ENCODE results near the gene PIK3C2G. TPM values are rescaled to one million over a fixed set of nuclear protein-coding genes. Genes with fewer than 3 reads are reported as not detected.

The PIK3C2G gene
- polyA plus RNA-seq, 3 donors: not detected

GRCh38 chr12:18302809-18303430 lies 41.6 kb downstream of the PIK3C2G start:
- no peak overlapping the region for H3K4me3 Mint-ChIP-seq
- Histone ChIP-seq H4K20me1 (ENCODE audit: insufficient read depth, low read length) (no peaks in the 10 kb centered on the region), H2AFZ (ENCODE audit: insufficient read depth, low read depth, low read length, poor library complexity, severe bottlenecking) (no peak overlapping the region), H3K27ac (ENCODE audit: low read depth in 1 of 2, low read length in 2 of 2) (no peak overlapping the region), H3K4me1 (ENCODE audit: control insufficient read depth in 1 of 2, insufficient read depth in 2 of 2, low read length in 2 of 2) (no peaks in the 10 kb centered on the region), H3K9ac (ENCODE audit: insufficient read depth, low read length, poor library complexity, severe bottlenecking) (no peak overlapping the region), H3K4me3 (replicated peaks in 1 of 3; ENCODE audit: low read depth in 2 of 3, low read length in 3 of 3) (no peak overlapping the region), H3K4me2 (replicated peaks; ENCODE audit: extremely low read depth, low read length, poor library complexity, severe bottlenecking) (no peak overlapping the region), H3K9me3 (replicated peaks in 1 of 2; ENCODE audit: control insufficient read depth in 1 of 2, insufficient read depth in 1 of 2, low read length in 2 of 2) (peaks cover 11 to 12% of the 10 kb centered on the region in 2 donors), H3K36me3 (replicated peaks in 1 of 2; ENCODE audit: control insufficient read depth in 1 of 2, insufficient read depth in 2 of 2, low read length in 2 of 2) (no peaks in the 10 kb centered on the region), H3K79me2 (ENCODE audit: insufficient read depth, low read length) (no peaks in the 10 kb centered on the region), H3K27me3 (ENCODE audit: control insufficient read depth in 2 of 2, insufficient read depth in 2 of 2, low read length in 2 of 2) (no peaks in the 10 kb centered on the region)
- H3K4me1 Mint-ChIP-seq: no peaks in the 10 kb centered on the region
- no peak overlapping the region for H3K27ac Mint-ChIP-seq
- H3K9me3 Mint-ChIP-seq: peaks cover 7 to 19% (median 13%) of the 10 kb centered on the region in 7 donors
- intact Hi-C loops (cut with micrococcal nuclease): no loop called here
- DNase-seq: no peak
- H3K36me3 Mint-ChIP-seq: no peaks in the 10 kb centered on the region
- TF ChIP-seq CTCF (IDR thresholded peaks at IDR 0.05): no peak
- H3K27me3 Mint-ChIP-seq (ENCODE audit: low read depth in 3 of 3): no peaks in the 10 kb centered on the region
- 100% methylated on average over 3 of the region's 5 CpGs for WGBS (ENCODE audit: insufficient coverage)

GRCh38 chr12:18304609-18305008 lies 43.3 kb downstream of the PIK3C2G start:
- H3K9me3 Mint-ChIP-seq: peaks cover 7 to 19% (median 13%) of the 10 kb centered on the region in 7 donors
- Histone ChIP-seq H3K27ac (ENCODE audit: low read depth in 1 of 2, low read length in 2 of 2) (no peak overlapping the region), H4K20me1 (ENCODE audit: insufficient read depth, low read length) (no peaks in the 10 kb centered on the region), H3K9ac (ENCODE audit: insufficient read depth, low read length, poor library complexity, severe bottlenecking) (no peak overlapping the region), H3K36me3 (replicated peaks in 1 of 2; ENCODE audit: control insufficient read depth in 1 of 2, insufficient read depth in 2 of 2, low read length in 2 of 2) (no peaks in the 10 kb centered on the region), H3K4me3 (replicated peaks in 1 of 3; ENCODE audit: low read depth in 2 of 3, low read length in 3 of 3) (no peak overlapping the region), H3K79me2 (ENCODE audit: insufficient read depth, low read length) (no peaks in the 10 kb centered on the region), H3K27me3 (ENCODE audit: control insufficient read depth in 2 of 2, insufficient read depth in 2 of 2, low read length in 2 of 2) (no peaks in the 10 kb centered on the region), H3K4me1 (ENCODE audit: control insufficient read depth in 1 of 2, insufficient read depth in 2 of 2, low read length in 2 of 2) (no peaks in the 10 kb centered on the region), H3K4me2 (replicated peaks; ENCODE audit: extremely low read depth, low read length, poor library complexity, severe bottlenecking) (no peak overlapping the region), H3K9me3 (replicated peaks in 1 of 2; ENCODE audit: control insufficient read depth in 1 of 2, insufficient read depth in 1 of 2, low read length in 2 of 2) (peaks cover 11 to 12% of the 10 kb centered on the region in 2 donors), H2AFZ (ENCODE audit: insufficient read depth, low read depth, low read length, poor library complexity, severe bottlenecking) (no peak overlapping the region)
- no peaks in the 10 kb centered on the region for H3K27me3 Mint-ChIP-seq (ENCODE audit: low read depth in 3 of 3)
- no peak for TF ChIP-seq CTCF (IDR thresholded peaks at IDR 0.05)
- H3K27ac Mint-ChIP-seq: no peak overlapping the region
- no peaks in the 10 kb centered on the region for H3K4me1 Mint-ChIP-seq
- no peaks in the 10 kb centered on the region for H3K36me3 Mint-ChIP-seq
- DNase-seq: no peak
- no peak overlapping the region for H3K4me3 Mint-ChIP-seq
- no CpG with 5 or more reads among the region's 1 CpG for WGBS (ENCODE audit: insufficient coverage)
- intact Hi-C loops (cut with micrococcal nuclease): no loop called here

Data from CD14-positive monocyte (primary cell).